Neuronal stem cell (in vitro differentiated cells): ENCODE data around the gene RGS14.

Experiments
- DNase-seq: peaks from one replicate; pipeline ENCODE4 v3.0.0-alpha.2; 2013; ENCODE audit warnings: low spot score
- H2AFZ ChIP-seq: one replicate; pipeline ENCODE4 v1.6.1; 2013; ENCODE audit warnings: mild to moderate bottlenecking, low read length, inconsistent platforms
- H2AK5ac ChIP-seq: 2 replicates; pipeline ENCODE4 v1.6.1; 2013; ENCODE audit warnings: low read depth, mild to moderate bottlenecking, inconsistent platforms, low read length, moderate library complexity, mixed read lengths
- H2BK120ac ChIP-seq: 2 replicates; pipeline ENCODE4 v1.6.1; 2013; ENCODE audit warnings: low read depth, mild to moderate bottlenecking, inconsistent platforms, low read length, moderate library complexity, mixed read lengths
- H2BK12ac ChIP-seq: one replicate; pipeline ENCODE4 v1.6.1; 2013; ENCODE audit warnings: low read length, inconsistent platforms
- H2BK15ac ChIP-seq: 2 replicates; pipeline ENCODE4 v1.6.1; 2013; ENCODE audit warnings: mild to moderate bottlenecking, low read length, inconsistent platforms, mixed read lengths
- H2BK5ac ChIP-seq: one replicate; pipeline ENCODE4 v1.6.1; 2013; ENCODE audit warnings: inconsistent platforms, mild to moderate bottlenecking, low read length, moderate library complexity
- H3K14ac ChIP-seq: one replicate; pipeline ENCODE4 v1.6.1; 2013; ENCODE audit warnings: low read length, inconsistent platforms
- H3K18ac ChIP-seq: 2 replicates; pipeline ENCODE4 v1.6.1; 2013; ENCODE audit warnings: low read length, inconsistent platforms
- H3K23ac ChIP-seq: 2 replicates; pipeline ENCODE4 v1.6.1; 2013; ENCODE audit warnings: low read depth, mild to moderate bottlenecking, mixed read lengths, low read length, inconsistent platforms; ENCODE audit not compliant: poor library complexity
- H3K27ac ChIP-seq: replicated peaks from 3 replicates; pipeline ENCODE4 v1.5.1; 2013; ENCODE audit warnings: low read length, inconsistent platforms
- H3K27me3 ChIP-seq, 3 experiments: 2 replicates each; pipeline ENCODE4 v1.6.1; 2013; ENCODE audit warnings: low read length in 3 of 3, mild to moderate bottlenecking in 2 of 3, inconsistent platforms in 1 of 3, low read depth in 1 of 3, mixed read lengths in 1 of 3, moderate library complexity in 1 of 3; ENCODE audit not compliant: control insufficient read depth in 3 of 3, insufficient read depth in 3 of 3
- H3K36me3 ChIP-seq, 2 donors: replicated peaks in 1 of 2; 2 replicates each; pipeline ENCODE4 v1.6.1; 2013; ENCODE audit warnings: low read length in 2 of 2; ENCODE audit not compliant: control insufficient read depth in 2 of 2, insufficient read depth in 2 of 2
- H3K4ac ChIP-seq: 2 replicates; pipeline ENCODE4 v1.6.1; 2013; ENCODE audit warnings: inconsistent platforms, mild to moderate bottlenecking, low read length, moderate library complexity
- H3K4me1 ChIP-seq, 2 donors: 1 replicate in 1 of 2; 2 replicates in 1 of 2; pipeline ENCODE4 v1.6.1; 2013; ENCODE audit warnings: low read length in 2 of 2, low read depth in 1 of 2; ENCODE audit not compliant: control insufficient read depth in 2 of 2, insufficient read depth in 1 of 2
- H3K4me2 ChIP-seq: one replicate; pipeline ENCODE4 v1.6.1; 2013; ENCODE audit warnings: mild to moderate bottlenecking, low read length, inconsistent platforms; ENCODE audit not compliant: insufficient read depth, poor library complexity, severe bottlenecking
- H3K4me3 ChIP-seq, 2 donors: 2 replicates each; pipeline ENCODE4 v1.5.1; 2013; ENCODE audit warnings: low read length in 2 of 2, mild to moderate bottlenecking in 2 of 2, inconsistent platforms in 1 of 2, moderate library complexity in 1 of 2
- H3K79me1 ChIP-seq: one replicate; pipeline ENCODE4 v1.6.1; 2013; ENCODE audit warnings: low read depth, mild to moderate bottlenecking, inconsistent platforms, low read length, moderate library complexity
- H3K9ac ChIP-seq: one replicate; pipeline ENCODE4 v1.6.1; 2013; ENCODE audit warnings: mild to moderate bottlenecking, low read depth, low read length, inconsistent platforms; ENCODE audit not compliant: poor library complexity
- H3K9me3 ChIP-seq, 2 donors: replicated peaks in 1 of 2; 2 replicates each; pipeline versions ENCODE3 to v1.6.1; 2013; ENCODE audit warnings: low read length in 2 of 2, mild to moderate bottlenecking in 2 of 2, inconsistent platforms in 1 of 2, low read depth in 1 of 2, mixed read lengths in 1 of 2, moderate library complexity in 1 of 2; ENCODE audit not compliant: control insufficient read depth in 2 of 2, insufficient read depth in 1 of 2
- H4K8ac ChIP-seq: one replicate; pipeline ENCODE4 v1.6.1; 2013; ENCODE audit warnings: low read depth, mild to moderate bottlenecking, inconsistent platforms, low read length, moderate library complexity
- H4K91ac ChIP-seq: one replicate; pipeline ENCODE4 v1.6.1; 2013; ENCODE audit warnings: low read length, low read depth, mild to moderate bottlenecking, inconsistent platforms; ENCODE audit not compliant: poor library complexity
- WGBS, 2 donors: extraction: QIAGEN DNeasy Blood & Tissue Kit; methylation state at CpG; one replicate each; pipeline ENCODE4 v1.1.7; 2013; ENCODE audit warnings: missing lambda C conversion rate in 2 of 2, mixed read lengths in 1 of 2; ENCODE audit not compliant: insufficient read length in 2 of 2, insufficient replicate concordance in 1 of 2; ENCODE audit errors: extremely low coverage in 2 of 2; 5-methylcytosine and 5-hydroxymethylcytosine counted together

The RGS14 gene

DNA sequence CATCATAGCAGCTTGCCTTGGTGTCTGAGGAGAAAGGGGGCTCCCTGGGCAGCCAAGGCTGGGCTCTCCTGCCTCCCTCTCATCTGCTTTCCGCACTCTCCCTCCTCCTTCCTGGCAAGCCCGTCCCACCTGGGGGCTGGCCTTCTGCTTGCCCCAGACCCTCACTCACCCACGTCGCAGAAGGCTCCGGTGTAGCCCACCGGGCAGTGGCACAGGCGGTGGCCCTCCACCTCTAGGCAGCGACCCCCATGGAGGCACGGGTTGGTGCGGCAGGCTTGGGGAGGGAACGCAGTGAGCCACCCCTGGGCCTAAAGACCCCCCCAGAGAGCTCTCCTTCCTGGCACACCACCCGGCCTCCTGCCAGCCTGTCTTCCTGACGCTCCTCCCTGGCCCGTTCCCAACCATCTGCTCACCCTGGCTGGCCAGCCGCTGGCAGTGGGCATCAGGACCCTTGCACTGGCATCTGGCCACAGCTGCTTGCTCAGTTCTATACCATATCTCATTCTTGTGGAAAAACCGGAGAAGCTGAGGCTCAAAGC is 47.0 kb downstream of the RGS14 start:
- H3K27ac ChIP-seq, result no peak overlapping the region

GRCh38 chr5:177405312-177405711 is 47.6 kb downstream of the RGS14 start:
- Histone ChIP-seq H3K4me2 (no peak overlapping the region), H3K79me1 (peaks cover 1% of the 10 kb centered on the region), H3K23ac (no peak overlapping the region), H4K8ac (no peak overlapping the region), H3K27me3 (peaks cover 16 to 63% (median 51%) of the 10 kb centered on the region in 3 experiments), H3K36me3 (no peaks in the 10 kb centered on the region), H3K4me1 (peaks cover 16 to 21% of the 10 kb centered on the region in 2 donors), H2BK15ac (peak overlapping the region; percentile 100), H3K14ac (no peak overlapping the region), H3K9me3 (no peaks in the 10 kb centered on the region), H3K4ac (no peak overlapping the region), H2AK5ac (peak overlapping the region; percentile 98), H4K91ac (no peak overlapping the region), H3K9ac (no peak overlapping the region), H3K18ac (peak overlapping the region; percentile 20), H3K27ac (no peak overlapping the region), H3K4me3 (no peak overlapping the region), H2BK12ac (no peak overlapping the region), H2AFZ (peak overlapping the region; percentile 97), H2BK5ac (no peak overlapping the region), H2BK120ac (no peak overlapping the region)
- no peak for DNase-seq
- WGBS, 2 donors, result no CpG with 5 or more reads among the region's 2 CpGs

More for the DNA sequence above, 47.0 kb downstream of the RGS14 start:
- Histone ChIP-seq H3K18ac (peak overlapping the region; percentile 98), H3K4me2 (peak overlapping the region; percentile 96), H3K27me3 (peaks cover 16 to 63% (median 51%) of the 10 kb centered on the region in 3 experiments), H3K4me1 (peaks cover 16 to 21% of the 10 kb centered on the region in 2 donors), H3K23ac (peak overlapping the region; percentile 97), H3K14ac (peak overlapping the region; percentile 40), H4K8ac (peak overlapping the region; percentile 99), H3K4ac (peak overlapping the region; percentile 90), H3K9me3 (no peaks in the 10 kb centered on the region), H2BK15ac (peak overlapping the region; percentile 100), H2BK120ac (peak overlapping the region; percentile 95), H3K4me3 (peak overlapping the region; percentile 41 to 83), H2AK5ac (peak overlapping the region; percentile 98), H2BK12ac (peak overlapping the region; percentile 97), H3K79me1 (peaks cover 2% of the 10 kb centered on the region), H2AFZ (peak overlapping the region; percentile 97), H3K9ac (peak overlapping the region; percentile 64), H4K91ac (peak overlapping the region; percentile 68), H2BK5ac (peak overlapping the region; percentile 59), H3K36me3 (no peaks in the 10 kb centered on the region)
- WGBS, 2 donors, result no CpG with 5 or more reads among the region's 16 CpGs
- no peak for DNase-seq

DNA sequence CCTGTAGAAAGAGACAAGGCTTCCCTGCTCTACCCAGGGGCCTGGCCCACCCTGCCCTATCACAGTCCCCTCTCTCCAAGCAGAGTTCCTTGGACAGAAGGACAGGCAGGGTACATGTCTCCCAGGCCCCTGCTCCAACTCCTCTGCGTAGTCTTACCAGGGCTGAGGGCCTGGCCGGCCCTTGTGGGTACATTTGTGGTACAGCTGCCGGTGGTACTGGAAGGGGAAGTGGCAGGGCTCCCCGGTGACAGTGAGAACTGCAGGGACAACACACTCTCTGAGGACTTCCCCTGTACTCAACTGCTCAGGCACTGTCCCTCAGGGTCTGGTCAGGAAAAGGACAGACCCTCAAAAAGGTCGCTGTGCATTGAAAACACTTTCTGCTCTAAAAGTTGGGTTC is 48.1 kb downstream of the RGS14 start:
- Histone ChIP-seq H2AK5ac (peak overlapping the region; percentile 74), H2BK5ac (no peak overlapping the region), H3K9ac (peak overlapping the region; percentile 34), H3K9me3 (no peaks in the 10 kb centered on the region), H3K79me1 (no peaks in the 10 kb centered on the region), H3K36me3 (no peaks in the 10 kb centered on the region), H3K4me1 (peaks cover 16 to 21% of the 10 kb centered on the region in 2 donors), H3K14ac (no peak overlapping the region), H3K4ac (no peak overlapping the region), H2AFZ (no peak overlapping the region), H3K27me3 (peaks cover 16 to 63% (median 51%) of the 10 kb centered on the region in 3 experiments), H3K4me3 (no peak overlapping the region), H3K27ac (no peak overlapping the region), H4K8ac (no peak overlapping the region), H4K91ac (no peak overlapping the region), H3K4me2 (no peak overlapping the region), H2BK120ac (no peak overlapping the region), H2BK12ac (no peak overlapping the region), H3K23ac (no peak overlapping the region), H3K18ac (no peak overlapping the region), H2BK15ac (no peak overlapping the region)
- WGBS, 2 donors, result no CpG with 5 or more reads among the region's 5 CpGs
- DNase-seq, result no peak

GRCh38 chr5:177409043-177409801 is 51.5 kb downstream of the RGS14 start, which contains the start of gene F12:
TSS of gene F12 (minus strand) at chr5:177409564. CDS start at chr5:177409527, 37 bp downstream.
- Histone ChIP-seq H2BK5ac (no peak within 1 kb of the TSS), H3K4me3 (no peak within 1 kb of the TSS), H3K9ac (no peak within 1 kb of the TSS), H3K9me3 (peaks cover 0 to 2% of the 10 kb centered on the region in 2 donors), H3K79me1 (no peaks in the 10 kb centered on the region), H2BK120ac (no peak within 1 kb of the TSS), H3K14ac (no peak within 1 kb of the TSS), H2AK5ac (peak within 1 kb of the TSS; percentile 3), H4K91ac (no peak within 1 kb of the TSS), H2BK12ac (no peak within 1 kb of the TSS), H3K27me3 (peaks cover 2 to 32% (median 25%) of the 10 kb centered on the region in 3 experiments), H2BK15ac (no peak within 1 kb of the TSS), H3K4me1 (peaks cover 4 to 5% of the 10 kb centered on the region in 2 donors), H3K36me3 (no peaks in the 10 kb centered on the region), H3K4ac (no peak within 1 kb of the TSS), H4K8ac (no peak within 1 kb of the TSS), H2AFZ (no peak within 1 kb of the TSS), H3K18ac (no peak within 1 kb of the TSS), H3K4me2 (no peak within 1 kb of the TSS), H3K27ac (no peak within 1 kb of the TSS), H3K23ac (no peak within 1 kb of the TSS)
- DNase-seq, result no peak
- WGBS, 2 donors, result no CpG with 5 or more reads among the region's 9 CpGs
